ENCODE data around the gene HOXC4.

GRCh38 chr12:54035568-54036264 is 17.9 kb upstream of the HOXC4 start:
- no peak for TF ChIP-seq CTCF (IDR thresholded peaks at IDR 0.05)
- TF ChIP-seq POLR2A (IDR thresholded peaks at IDR 0.05): no peak
- TF ChIP-seq POLR2AphosphoS5 (IDR thresholded peaks at IDR 0.05): no peak
